ENCODE data around the gene MESP2. TPM values are rescaled to one million over a fixed set of nuclear protein-coding genes. Genes with fewer than 3 reads are reported as not detected.

MESP2 gene
- total and polyA plus RNA-seq, 2 donors = 0.16 to 0.19 TPM

- Histone ChIP-seq H3K27ac (ENCODE audit: low read depth in 1 of 2, low read length in 1 of 2) (no peak overlapping the region), H3K4me3 (ENCODE audit: low read length in 2 of 2) (no peak overlapping the region), H3K9me3 (ENCODE audit: control insufficient read depth in 2 of 2, insufficient read depth in 1 of 2, low read length in 1 of 2) (no peaks in the 10 kb centered on the region), H3K4me1 (ENCODE audit: control insufficient read depth in 2 of 2, insufficient read depth in 2 of 2, low read length in 2 of 2) (no peaks in the 10 kb centered on the region), H3K36me3 (ENCODE audit: control insufficient read depth in 2 of 2, insufficient read depth in 2 of 2, low read length in 1 of 2) (no peaks in the 10 kb centered on the region), H3K27me3 (ENCODE audit: control insufficient read depth in 2 of 2, insufficient read depth in 1 of 2, low read length in 1 of 2) (peaks cover 0 to 12% of the 10 kb centered on the region in 2 donors)
- DNase-seq (ENCODE audit: low read depth in 6 of 9, low spot score in 9 of 9) = no peak
- 73% methylated on average over 18 of the region's 18 CpGs for WGBS
Measured at GRCh38 chr15:89761009-89761831, 14.9 kb upstream of the MESP2 start.

- no peaks in the 10 kb centered on the region for H3K36me3 ChIP-seq (ENCODE audit: control insufficient read depth in 2 of 2, insufficient read depth in 2 of 2, low read length in 1 of 2)
- H3K4me1 ChIP-seq (ENCODE audit: control insufficient read depth in 2 of 2, insufficient read depth in 2 of 2, low read length in 2 of 2) = no peaks in the 10 kb centered on the region
- no peak overlapping the region for H3K27ac ChIP-seq (ENCODE audit: low read depth in 1 of 2, low read length in 1 of 2)
- no peak for DNase-seq (ENCODE audit: low read depth in 6 of 9, low spot score in 9 of 9)
- H3K4me3 ChIP-seq (ENCODE audit: low read length in 2 of 2) = no peak overlapping the region
- peaks cover 0 to 12% of the 10 kb centered on the region in 2 donors for H3K27me3 ChIP-seq (ENCODE audit: control insufficient read depth in 2 of 2, insufficient read depth in 1 of 2, low read length in 1 of 2)
- no peaks in the 10 kb centered on the region for H3K9me3 ChIP-seq (ENCODE audit: control insufficient read depth in 2 of 2, insufficient read depth in 1 of 2, low read length in 1 of 2)
- 93% methylated on average over 5 of the region's 5 CpGs for WGBS
Measured at GRCh38 chr15:89761929-89762328, 14.2 kb upstream of the MESP2 start.

GRCh38 chr15:89765694-89766093 is 10.4 kb upstream of the MESP2 start:
- Histone ChIP-seq H3K27me3 (ENCODE audit: control insufficient read depth in 2 of 2, insufficient read depth in 1 of 2, low read length in 1 of 2) (peaks cover 0 to 2% of the 10 kb centered on the region in 2 donors), H3K9me3 (ENCODE audit: control insufficient read depth in 2 of 2, insufficient read depth in 1 of 2, low read length in 1 of 2) (no peaks in the 10 kb centered on the region), H3K36me3 (ENCODE audit: control insufficient read depth in 2 of 2, insufficient read depth in 2 of 2, low read length in 1 of 2) (no peaks in the 10 kb centered on the region), H3K4me1 (ENCODE audit: control insufficient read depth in 2 of 2, insufficient read depth in 2 of 2, low read length in 2 of 2) (no peaks in the 10 kb centered on the region), H3K4me3 (ENCODE audit: low read length in 2 of 2) (no peak overlapping the region), H3K27ac (ENCODE audit: low read depth in 1 of 2, low read length in 1 of 2) (no peak overlapping the region)
- DNase-seq (ENCODE audit: low read depth in 6 of 9, low spot score in 9 of 9) = no peak
- 50% methylated on average over 1 of the region's 1 CpG for WGBS

GRCh38 chr15:89766357-89767311 is 9.5 kb upstream of the MESP2 start:
- no peaks in the 10 kb centered on the region for H3K4me1 ChIP-seq (ENCODE audit: control insufficient read depth in 2 of 2, insufficient read depth in 2 of 2, low read length in 2 of 2)
- no peaks in the 10 kb centered on the region for H3K9me3 ChIP-seq (ENCODE audit: control insufficient read depth in 2 of 2, insufficient read depth in 1 of 2, low read length in 1 of 2)
- peaks cover 0 to 2% of the 10 kb centered on the region in 2 donors for H3K27me3 ChIP-seq (ENCODE audit: control insufficient read depth in 2 of 2, insufficient read depth in 1 of 2, low read length in 1 of 2)
- no peak overlapping the region for H3K27ac ChIP-seq (ENCODE audit: low read depth in 1 of 2, low read length in 1 of 2)
- WGBS = 95% methylated on average over 16 of the region's 16 CpGs
- no peak overlapping the region for H3K4me3 ChIP-seq (ENCODE audit: low read length in 2 of 2)
- H3K36me3 ChIP-seq (ENCODE audit: control insufficient read depth in 2 of 2, insufficient read depth in 2 of 2, low read length in 1 of 2) = no peaks in the 10 kb centered on the region
- DNase-seq (ENCODE audit: low read depth in 6 of 9, low spot score in 9 of 9) = no peak

- no peaks in the 10 kb centered on the region for H3K36me3 ChIP-seq (ENCODE audit: control insufficient read depth in 2 of 2, insufficient read depth in 2 of 2, low read length in 1 of 2)
- 83% methylated on average over 8 of the region's 8 CpGs for WGBS
- DNase-seq (ENCODE audit: low read depth in 6 of 9, low spot score in 9 of 9) = no peak
- H3K27me3 ChIP-seq (ENCODE audit: control insufficient read depth in 2 of 2, insufficient read depth in 1 of 2, low read length in 1 of 2) = no peaks in the 10 kb centered on the region
- no peaks in the 10 kb centered on the region for H3K4me1 ChIP-seq (ENCODE audit: control insufficient read depth in 2 of 2, insufficient read depth in 2 of 2, low read length in 2 of 2)
- H3K27ac ChIP-seq (ENCODE audit: low read depth in 1 of 2, low read length in 1 of 2) = no peak overlapping the region
- H3K4me3 ChIP-seq (ENCODE audit: low read length in 2 of 2) = no peak overlapping the region
- H3K9me3 ChIP-seq (ENCODE audit: control insufficient read depth in 2 of 2, insufficient read depth in 1 of 2, low read length in 1 of 2) = no peaks in the 10 kb centered on the region
Measured at GRCh38 chr15:89767411-89767915, 8.7 kb upstream of the MESP2 start.

- Histone ChIP-seq H3K4me3 (ENCODE audit: low read length in 2 of 2) (no peak overlapping the region), H3K9me3 (ENCODE audit: control insufficient read depth in 2 of 2, insufficient read depth in 1 of 2, low read length in 1 of 2) (no peaks in the 10 kb centered on the region), H3K4me1 (ENCODE audit: control insufficient read depth in 2 of 2, insufficient read depth in 2 of 2, low read length in 2 of 2) (no peaks in the 10 kb centered on the region), H3K27ac (ENCODE audit: low read depth in 1 of 2, low read length in 1 of 2) (no peak overlapping the region), H3K27me3 (ENCODE audit: control insufficient read depth in 2 of 2, insufficient read depth in 1 of 2, low read length in 1 of 2) (no peaks in the 10 kb centered on the region), H3K36me3 (ENCODE audit: control insufficient read depth in 2 of 2, insufficient read depth in 2 of 2, low read length in 1 of 2) (no peaks in the 10 kb centered on the region)
- DNase-seq (ENCODE audit: low read depth in 6 of 9, low spot score in 9 of 9) = no peak
- 85% methylated on average over 7 of the region's 7 CpGs for WGBS
Measured at GRCh38 chr15:89768071-89768500, 8.0 kb upstream of the MESP2 start.

- 95% methylated on average over 3 of the region's 3 CpGs for WGBS
- H3K4me1 ChIP-seq (ENCODE audit: control insufficient read depth in 2 of 2, insufficient read depth in 2 of 2, low read length in 2 of 2) = no peaks in the 10 kb centered on the region
- no peak overlapping the region for H3K27ac ChIP-seq (ENCODE audit: low read depth in 1 of 2, low read length in 1 of 2)
- H3K27me3 ChIP-seq (ENCODE audit: control insufficient read depth in 2 of 2, insufficient read depth in 1 of 2, low read length in 1 of 2) = peaks cover 0 to 2% of the 10 kb centered on the region in 2 donors
- no peak for DNase-seq (ENCODE audit: low read depth in 6 of 9, low spot score in 9 of 9)
- no peaks in the 10 kb centered on the region for H3K36me3 ChIP-seq (ENCODE audit: control insufficient read depth in 2 of 2, insufficient read depth in 2 of 2, low read length in 1 of 2)
- no peaks in the 10 kb centered on the region for H3K9me3 ChIP-seq (ENCODE audit: control insufficient read depth in 2 of 2, insufficient read depth in 1 of 2, low read length in 1 of 2)
- H3K4me3 ChIP-seq (ENCODE audit: low read length in 2 of 2) = no peak overlapping the region
Measured at GRCh38 chr15:89769366-89769765, 6.8 kb upstream of the MESP2 start.

- H3K36me3 ChIP-seq (ENCODE audit: control insufficient read depth in 2 of 2, insufficient read depth in 2 of 2, low read length in 1 of 2) = no peaks in the 10 kb centered on the region
- no peaks in the 10 kb centered on the region for H3K4me1 ChIP-seq (ENCODE audit: control insufficient read depth in 2 of 2, insufficient read depth in 2 of 2, low read length in 2 of 2)
- no peak for DNase-seq (ENCODE audit: low read depth in 6 of 9, low spot score in 9 of 9)
- H3K27ac ChIP-seq (ENCODE audit: low read depth in 1 of 2, low read length in 1 of 2) = no peak overlapping the region
- H3K27me3 ChIP-seq (ENCODE audit: control insufficient read depth in 2 of 2, insufficient read depth in 1 of 2, low read length in 1 of 2) = peaks cover 0 to 5% of the 10 kb centered on the region in 2 donors
- no peaks in the 10 kb centered on the region for H3K9me3 ChIP-seq (ENCODE audit: control insufficient read depth in 2 of 2, insufficient read depth in 1 of 2, low read length in 1 of 2)
- H3K4me3 ChIP-seq (ENCODE audit: low read length in 2 of 2) = no peak overlapping the region
- 94% methylated on average over 3 of the region's 3 CpGs for WGBS
Measured at GRCh38 chr15:89770041-89770440, 6.1 kb upstream of the MESP2 start.

All from thymus (tissue), 11 donors.